Muscle of back (tissue), 11 donors: ENCODE data around the gene RAI1. TPM values are rescaled to one million over a fixed set of nuclear protein-coding genes. Genes with fewer than 3 reads are reported as not detected.

Experiments used
- DNase-seq, 3 donors: peaks; one replicate each; pipeline versions ENCODE4 v3.0.0 to v3.0.0-alpha.2; 2013
- polyA plus RNA-seq, 10 donors: library from polyadenylated mRNA; unstranded; fragments of 120-200 nt; gene quantifications; one replicate each; pipeline ENCODE4 v1.2.1, GENCODE V29; 2013; ENCODE audit not compliant: insufficient read length in 10 of 10

The RAI1 gene
- polyA plus RNA-seq, 10 donors: 12.5 to 23.4 (median 16.7) TPM

DNA sequence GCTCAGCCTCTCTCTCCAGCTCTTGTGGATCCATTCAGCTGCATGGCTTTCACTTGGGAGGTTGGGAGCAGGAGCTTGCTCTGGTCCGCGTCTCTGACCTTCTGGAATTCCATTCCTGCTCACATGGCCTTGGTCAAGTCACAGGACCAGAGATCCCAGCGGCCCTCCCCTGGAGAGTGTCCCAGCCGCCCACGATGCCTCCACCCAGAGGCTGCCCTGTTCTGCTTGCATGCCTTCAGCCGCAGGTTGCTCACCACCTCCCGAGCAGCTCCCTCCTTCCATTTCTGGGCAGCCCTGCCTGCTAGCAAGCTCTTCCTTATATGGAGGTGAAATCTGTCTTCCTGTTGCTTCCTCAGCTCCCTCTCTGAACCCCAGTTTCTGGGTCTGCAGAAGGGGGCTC, 32.6 kb downstream of the RAI1 start:
- DNase-seq: no peak

DNA sequence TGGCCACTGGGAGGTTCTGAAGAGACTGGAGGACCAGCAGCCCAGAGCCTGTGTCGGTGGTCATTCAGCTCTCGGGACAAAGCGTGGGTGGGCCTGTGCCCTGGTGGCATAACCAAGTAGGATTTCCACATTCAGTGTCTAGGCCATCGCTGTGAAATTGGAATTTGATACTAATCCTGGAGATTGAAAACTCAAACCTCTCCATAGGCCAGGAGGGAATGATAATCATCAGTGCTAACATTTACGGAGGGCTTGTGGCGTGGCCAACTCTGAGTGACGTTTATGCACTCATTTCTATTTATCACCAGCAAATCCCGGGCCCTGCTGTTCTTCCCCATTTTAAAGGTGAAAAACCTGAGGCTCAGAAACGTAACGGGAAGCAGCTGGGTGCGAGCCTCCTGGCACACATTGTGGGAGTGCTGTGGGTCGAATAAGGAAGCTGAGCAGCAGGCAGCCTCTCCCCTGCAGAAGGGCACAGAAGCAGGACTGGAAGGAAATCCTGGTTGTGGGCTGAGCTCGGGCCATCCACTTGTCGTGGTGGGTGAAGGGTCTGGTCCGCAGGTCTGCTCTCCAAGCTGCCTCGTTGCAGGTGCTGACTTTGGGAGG, 33.1 kb downstream of the RAI1 start:
- no peak for DNase-seq

DNA sequence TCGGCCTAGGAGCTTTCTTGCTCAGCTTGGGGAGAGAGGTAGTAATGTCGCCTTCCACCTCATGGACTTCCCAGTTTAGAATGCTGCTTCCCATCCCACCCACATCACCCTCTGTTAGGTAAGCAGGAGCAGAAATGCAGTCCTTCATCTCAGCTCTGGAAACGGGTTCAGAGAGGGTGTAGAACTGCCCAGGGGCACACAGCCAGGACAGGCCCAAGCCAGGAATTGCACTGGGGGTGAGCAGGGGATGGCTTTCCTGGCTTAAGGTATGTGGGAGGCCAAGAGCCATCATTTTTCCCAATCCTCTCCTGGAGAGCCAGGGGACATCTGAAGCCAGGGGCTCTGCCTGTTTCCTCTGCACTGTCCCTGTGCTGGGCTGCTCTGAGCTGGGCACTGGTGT, 33.6 kb downstream of the RAI1 start:
- no peak for DNase-seq

DNA sequence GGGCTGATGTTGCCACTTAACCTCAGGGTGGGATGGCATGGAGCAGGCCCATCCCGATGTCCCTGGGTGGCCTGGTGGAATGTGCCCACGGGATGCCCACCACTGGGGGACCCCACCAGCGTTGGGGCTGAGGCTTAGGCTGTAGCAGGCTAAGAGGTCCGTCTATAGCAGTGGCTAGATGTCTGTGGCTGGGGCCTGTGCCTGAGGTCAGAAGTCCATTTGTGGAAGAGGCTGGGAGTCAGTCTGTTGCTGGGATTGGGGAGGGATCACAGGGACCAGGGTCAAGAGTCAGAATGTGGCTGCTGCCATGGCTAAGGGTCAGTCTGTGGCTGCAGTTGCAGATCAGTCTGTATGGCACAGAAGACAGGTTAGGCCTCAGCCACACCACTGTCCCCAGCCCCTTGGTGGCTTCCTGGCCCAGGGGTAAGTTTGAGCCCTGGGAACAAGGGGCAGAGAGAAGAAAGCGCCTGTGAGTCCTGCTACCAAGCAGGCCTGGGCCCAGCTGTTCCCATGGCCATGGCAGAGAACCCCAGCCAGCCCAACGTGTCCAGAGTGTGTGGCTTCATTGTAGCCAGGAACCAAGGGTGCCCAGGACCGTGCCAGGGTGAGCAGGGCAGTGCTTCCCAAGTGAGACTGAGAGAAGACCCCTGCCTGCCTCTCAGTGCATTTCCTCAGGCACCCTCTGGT, 35.7 kb downstream of the RAI1 start:
- DNase-seq: no peak

DNA sequence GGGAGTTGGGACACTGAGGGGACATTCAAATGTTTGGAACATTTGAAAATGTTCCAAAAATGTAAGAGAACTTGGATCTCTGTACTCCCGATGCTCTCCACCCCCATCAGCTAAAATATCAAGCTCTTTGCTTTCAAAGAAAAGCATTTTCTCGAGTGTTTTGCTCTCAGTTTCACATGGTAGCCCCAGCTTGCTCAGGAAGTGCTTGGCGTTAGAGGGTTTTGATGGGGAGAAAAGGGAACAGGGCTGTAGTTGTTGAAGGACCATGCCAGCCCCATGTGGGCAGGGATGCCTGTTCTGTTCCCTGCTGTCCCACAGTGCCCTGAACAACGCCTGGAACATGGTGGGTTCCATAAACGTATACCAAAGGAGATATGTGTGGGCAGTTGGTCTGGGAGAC, 37.0 kb downstream of the RAI1 start:
- DNase-seq: no peak

DNA sequence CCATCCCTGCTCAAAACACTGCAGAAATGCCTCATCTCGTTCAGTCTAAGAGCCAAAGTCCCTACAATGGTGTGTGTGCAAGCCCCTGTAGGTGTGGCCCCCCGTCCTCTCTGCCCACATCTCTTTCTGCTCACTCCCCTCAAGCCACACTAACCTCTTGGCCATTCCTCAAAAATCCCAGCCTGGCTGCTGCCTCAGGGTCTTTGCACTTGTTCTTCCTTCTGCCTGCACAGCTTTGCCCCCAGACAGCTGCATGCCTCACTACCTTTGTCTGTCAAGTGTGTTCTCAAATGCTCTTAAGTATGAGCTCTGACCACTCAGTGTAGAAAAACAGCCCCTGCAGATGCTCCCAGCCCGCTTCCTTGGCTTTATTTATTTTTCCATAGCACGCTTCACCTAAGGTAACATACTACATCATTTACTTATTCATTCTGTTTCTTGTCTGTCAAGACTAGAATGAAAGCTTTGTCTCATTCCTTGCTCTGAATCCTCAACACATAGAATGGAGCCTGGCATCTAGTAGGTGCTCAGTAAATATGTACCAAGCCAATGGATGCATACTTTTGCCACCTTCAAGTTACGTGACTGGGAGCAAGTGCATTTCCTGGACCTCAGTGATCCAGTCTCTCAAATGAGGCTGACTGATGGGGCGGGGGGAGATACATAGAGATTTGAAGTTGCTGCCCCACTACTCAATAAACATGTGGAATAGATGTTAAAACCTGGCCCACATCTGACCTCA, 38.1 kb downstream of the RAI1 start:
- DNase-seq: no peak

DNA sequence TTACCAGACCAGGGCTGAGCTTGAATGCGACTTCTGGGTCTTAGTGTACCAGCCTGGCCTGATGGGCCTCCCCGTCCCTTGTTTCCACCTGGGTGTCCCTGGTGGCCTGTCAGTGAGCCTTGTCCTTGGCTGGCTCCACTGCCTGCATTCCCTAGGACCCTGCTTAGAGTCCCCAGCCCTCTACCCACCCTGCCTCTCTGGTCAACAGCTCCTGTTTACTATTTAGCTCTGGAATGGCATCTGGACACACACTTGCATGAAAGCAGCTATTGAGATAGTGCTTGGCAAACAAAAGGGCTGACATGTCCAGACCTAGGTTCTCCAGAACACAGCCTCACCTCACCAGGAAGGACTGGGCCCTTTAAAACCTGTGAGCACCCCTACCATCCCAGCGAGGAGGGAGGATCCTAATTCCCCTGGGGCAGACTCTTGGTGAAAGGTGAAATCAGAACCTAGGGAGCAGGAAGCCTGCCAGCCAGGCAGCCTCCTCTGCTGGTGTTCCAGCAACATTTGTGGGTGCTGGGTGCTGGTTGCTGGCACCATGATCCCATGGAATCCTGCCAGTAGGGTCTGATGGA, 38.8 kb downstream of the RAI1 start:
- DNase-seq: no peak

DNA sequence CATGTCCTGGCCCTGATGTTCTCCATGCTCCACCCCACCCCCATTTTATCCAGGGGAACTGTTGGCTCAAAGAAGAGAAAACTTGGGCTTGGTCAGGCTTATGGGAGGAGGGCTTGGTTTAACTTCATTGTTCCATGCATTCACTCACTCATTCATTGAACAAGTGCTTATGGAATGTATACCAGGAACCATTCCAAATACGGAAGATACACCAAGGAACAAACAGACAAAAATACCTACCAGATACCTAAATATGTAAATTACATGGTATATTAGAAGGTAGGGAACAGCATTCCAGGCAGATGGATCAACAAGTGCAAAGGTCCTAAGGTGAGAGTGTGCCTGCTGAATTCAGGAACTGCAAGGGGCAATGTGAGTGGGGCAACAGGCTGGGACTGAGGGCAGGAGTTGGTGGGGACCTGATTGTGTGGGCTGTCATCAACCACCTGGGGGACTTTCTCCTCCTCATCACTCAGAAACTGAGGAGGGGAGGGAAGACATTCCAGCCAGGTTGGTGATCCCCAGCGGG, 39.9 kb downstream of the RAI1 start:
- DNase-seq: no peak

DNA sequence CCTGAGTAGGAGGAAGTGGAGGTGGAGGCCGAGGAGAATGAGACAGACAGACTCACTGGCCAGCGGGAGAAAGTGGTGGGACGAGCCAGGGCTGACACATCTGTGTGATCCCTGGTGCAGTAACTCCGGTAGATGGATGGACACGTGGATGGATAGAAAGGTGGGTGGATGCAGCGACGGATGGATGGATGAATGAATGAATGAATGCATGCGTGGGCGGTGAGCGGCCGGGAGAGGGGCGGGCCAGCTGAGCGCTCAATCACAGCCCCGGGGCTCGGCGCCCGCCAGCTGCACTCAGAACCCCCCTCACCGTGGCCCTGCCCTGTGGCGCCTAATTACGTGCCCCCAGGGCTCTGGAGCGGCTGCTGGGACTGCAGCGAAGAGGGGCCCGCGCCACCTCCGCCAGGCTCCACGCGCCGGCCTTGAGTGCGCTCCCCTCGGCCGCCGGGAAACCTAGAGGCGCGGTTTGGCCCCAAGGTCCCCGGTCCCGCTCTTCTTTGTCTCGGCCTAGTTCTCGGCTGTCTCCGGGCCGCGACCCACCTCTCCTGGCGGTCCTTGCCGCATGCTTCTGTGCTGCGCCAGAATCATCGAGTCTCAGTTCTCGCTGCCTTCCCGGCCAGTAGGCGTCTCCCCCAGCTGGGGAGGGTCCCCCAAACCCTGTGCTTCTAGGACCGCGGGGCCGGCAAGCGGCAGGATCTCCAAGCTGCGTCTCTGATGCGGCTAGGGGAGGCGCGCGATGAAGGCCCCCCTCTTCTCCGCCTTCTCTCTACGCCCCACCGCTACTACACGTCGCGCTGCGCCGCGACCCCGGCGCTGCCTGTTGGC, 41.0 kb downstream of the RAI1 start:
- peak in 2 of 3 donors; percentile 75 to 92 for DNase-seq

DNA sequence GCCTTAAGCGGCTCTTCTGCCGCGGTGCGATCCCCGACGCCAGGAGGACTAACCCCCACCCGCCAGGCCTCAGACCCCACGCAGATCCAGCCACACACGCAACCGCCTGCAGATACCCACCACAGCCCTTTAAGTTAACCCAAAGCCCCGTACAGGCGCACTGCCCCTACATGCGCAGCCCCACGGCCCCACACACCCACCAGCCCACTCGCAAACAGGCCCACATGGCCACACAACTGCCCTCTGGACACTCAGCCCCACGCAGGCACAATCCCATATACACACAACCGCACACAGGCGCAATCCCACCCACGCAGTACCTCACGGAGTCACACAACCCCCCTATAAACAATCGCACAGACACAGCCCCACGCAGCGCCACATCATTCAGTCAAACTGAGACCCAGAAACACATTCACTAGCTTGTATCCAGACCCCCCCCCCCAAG, 41.7 kb downstream of the RAI1 start:
- no peak for DNase-seq

DNA sequence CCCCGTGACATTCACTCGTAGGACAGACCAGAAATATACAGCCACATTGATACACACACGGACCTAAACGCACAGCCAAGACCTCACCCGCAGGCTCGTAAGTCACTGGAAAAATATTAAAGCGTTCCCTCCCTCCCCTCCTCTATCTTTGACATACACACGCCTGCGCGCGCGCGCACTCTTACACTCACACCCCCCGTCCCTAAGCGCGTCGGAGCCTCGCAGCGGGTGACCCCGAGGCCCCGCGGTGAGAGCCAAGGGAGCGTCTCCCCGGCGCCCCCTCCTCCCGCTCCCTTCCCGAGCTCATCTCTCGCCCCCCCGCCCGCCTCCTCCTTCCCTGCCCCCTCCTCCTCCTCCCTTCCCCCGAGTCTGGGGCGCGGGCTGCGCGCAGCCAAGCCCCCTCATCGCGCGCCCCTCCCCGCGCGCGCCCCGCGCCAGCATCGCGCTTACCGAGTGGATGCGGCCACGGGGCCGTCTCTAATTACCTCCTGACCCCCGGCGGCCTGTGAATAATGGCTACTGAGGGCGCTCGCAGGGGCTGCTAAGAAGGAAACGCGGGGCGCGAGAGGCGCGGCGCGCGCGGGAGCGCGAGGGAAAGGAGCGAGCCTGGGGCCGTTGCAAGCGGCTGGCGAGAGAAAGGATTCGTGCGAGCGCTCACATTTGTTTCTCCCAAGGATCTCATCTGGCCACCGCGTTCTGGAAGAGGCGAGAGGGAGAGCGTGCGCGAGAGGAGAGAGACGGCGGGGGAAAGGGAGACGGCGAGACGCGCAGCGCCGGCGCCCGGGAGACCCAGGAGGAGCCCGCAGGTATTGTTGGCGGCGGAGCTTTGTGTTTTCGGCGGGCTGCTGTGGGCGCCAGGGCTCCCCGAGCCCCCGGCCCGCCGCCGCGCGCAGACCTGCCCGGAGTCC, 42.4 kb downstream of the RAI1 start:
- peak; percentile 75 to 93 (median 84) for DNase-seq

DNA sequence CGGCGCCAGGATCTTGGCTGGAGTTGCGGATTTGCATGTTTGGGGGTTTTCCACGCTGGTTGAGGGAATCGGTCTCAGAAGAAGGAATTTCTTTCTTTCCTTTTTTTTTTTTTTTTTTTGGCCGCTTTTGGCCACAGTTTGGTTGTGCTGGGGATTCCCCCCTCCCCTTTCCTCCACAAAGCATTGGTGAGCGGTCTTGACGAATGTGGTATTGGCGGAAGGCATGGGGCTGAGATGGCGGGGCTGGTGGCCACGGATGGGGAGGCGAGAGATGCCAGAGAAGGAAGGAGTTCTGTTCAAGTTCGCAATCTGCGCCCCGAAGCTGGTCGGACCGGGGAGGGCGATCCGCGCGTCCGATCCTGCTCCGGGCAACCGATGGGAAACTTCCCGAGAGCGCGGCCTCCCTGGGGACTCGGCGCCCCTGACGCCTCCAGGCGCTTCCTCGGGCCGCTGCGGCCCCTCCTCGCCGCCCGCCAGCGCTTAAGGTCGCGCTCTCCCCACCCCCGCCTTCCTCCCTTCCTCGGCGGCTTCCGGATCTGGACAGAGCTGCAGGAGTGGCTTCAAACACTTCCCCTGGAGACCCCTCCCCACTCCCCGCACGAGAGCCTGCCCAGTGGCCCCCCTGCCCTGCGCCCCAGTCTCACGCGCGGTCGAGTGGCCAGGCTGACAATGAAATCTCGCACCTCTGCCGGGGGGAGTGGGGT, 43.2 kb downstream of the RAI1 start:
- peak in 2 of 3 donors; percentile 44 to 77 for DNase-seq

DNA sequence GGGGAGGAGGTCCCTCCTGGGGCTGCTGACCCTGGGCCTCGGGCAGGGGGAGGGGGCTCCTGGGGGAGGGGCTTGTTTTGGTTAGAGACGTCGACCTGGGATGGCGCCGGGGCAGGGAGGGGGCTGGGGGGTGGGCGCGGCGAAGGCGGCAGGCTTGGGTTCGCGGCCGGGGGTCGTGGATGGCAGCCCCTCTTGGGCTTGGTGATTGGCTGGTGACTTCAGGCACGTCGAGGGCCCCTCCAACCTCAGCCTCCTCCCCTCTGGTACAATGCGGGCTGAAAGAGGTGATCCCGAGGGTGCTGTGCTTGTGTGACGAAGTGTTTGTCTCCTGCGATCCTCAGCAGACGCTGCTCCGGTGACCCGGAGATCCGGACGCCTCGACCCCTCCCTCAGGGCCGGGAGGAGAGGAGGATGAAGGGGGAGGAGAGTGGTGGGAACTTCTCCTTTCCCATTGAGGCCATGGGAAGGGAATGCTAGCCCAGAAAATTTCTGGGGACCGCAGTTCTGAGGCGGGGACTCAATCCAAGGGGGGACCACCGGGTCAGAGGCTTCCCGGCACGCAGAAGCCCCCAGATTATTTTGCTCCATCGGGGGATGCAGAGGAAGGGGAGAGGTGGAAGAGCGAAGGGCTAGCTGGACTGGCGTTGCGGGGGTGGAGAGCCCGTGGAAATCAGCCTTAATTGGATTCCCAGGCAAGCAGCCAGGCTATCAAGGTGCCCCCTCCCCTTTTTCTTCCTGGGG, 43.9 kb downstream of the RAI1 start:
- DNase-seq: peak in 1 of 3 donors; percentile 61

DNA sequence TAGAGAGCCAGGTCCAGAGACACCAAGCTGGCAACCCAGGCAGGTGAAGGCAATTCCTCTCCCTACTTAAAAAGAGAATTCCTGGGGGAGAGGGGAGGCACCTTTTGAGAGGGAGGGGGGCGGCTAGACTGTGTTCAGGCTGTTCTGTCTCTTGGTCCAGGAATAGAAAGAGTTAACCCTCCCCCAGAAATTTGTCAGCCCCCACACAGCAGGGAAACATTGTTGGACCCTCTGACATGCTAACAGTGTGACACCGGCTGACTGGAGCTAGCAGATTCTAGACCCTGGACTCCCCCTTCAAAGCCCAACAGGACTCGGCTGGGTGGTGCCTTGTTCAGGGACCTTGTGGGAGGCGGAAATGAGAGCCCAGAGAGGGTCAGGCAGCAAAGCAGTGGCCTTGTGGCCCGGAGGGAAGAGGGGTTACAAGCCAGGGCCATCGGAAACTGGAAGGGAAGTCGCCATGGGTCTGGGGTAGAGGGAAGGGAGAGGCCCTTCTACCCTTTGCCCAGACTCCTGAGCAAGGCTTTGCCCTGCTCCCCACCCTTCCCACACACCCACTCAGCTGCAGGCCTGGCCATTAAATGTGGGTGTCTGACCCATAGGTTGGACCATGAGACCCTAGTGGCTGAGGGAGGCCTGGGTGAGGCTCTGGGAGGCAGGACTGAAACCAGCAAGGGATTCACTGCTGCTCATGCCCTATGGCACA, 44.6 kb downstream of the RAI1 start:
- no peak for DNase-seq

DNA sequence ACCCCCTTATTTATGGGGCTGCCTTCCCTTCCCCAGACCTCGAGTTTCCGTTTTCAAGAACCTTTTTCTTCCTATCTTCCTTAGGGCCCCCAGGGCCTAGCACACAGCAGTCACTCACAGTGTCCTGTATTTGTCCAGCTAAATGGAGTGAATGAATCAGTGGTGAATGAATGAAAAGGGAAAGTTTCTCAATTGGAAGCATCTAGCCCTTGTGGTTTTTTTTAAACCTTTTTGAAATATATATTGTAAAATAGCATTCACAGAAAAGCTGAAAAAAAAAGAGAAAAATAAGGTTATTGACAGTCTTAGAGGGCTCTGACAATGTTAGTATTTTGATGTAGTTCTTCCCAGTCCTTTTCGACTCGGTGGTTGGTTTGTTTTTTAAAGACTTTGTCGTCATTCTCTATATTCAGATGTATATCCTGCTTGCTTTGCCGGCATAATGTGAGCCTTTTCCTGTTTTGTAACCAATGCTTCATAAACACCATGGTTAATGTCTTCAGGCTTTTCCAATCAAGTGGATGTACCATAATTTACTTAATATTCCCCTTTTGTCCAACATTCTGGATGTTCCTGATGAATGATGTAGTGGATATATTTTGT, 45.3 kb downstream of the RAI1 start:
- DNase-seq: no peak

DNA sequence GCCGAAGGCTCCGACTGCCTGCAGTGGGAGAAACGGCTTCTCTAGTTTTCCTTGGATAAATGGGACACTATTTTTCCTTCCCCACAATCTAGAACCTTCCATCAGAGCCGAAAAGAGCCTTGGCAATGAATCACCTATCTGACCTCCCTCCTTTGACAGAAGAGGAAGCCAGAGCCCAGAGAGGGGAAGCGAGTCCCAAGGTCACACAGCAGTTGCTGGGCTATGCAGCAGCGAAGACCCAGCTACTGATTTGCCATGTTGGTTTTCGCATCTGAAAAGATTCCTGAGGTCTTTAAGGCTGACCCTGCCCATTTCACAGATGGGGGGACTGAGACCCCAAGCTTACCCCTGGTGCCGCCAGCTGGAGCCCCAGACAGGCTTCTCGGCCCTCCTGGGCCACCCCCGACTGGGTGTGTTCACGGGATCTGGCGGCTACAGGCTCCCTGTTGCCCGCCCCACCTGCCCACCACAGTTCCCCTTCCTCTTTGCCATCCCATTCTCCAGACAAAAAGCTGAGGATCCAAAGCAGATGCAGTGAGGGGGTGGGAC, 45.9 kb downstream of the RAI1 start:
- DNase-seq: no peak

DNA sequence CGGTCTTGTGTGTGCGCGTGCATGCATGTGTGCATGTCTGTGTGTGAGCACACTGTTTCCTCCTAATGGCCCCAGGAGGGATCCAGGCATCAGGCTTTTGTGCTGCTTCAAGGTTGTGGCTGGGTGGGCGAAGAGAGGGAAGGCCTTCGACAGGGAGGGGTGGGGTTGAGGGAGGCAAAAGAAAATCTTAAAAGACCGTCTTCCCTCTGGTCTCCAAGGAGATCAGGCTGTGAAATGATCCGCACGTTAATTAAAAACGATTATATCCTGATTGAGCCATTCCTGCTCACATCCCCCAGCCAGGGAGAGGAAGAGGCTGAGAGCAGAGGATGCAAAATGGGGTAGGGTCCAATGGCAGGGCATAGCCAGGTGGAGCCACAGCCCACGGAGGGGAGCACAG, 46.9 kb downstream of the RAI1 start:
- DNase-seq: no peak
